HepG2 (cell line): ENCODE data around the gene ADAM8.

Experiments used
- CTCF ChIP-seq: sonication (generic); formaldehyde crosslinking; IDR thresholded peaks from 2 replicates; pipeline ENCODE4 v1.5.0; 2020; ENCODE audit warnings: mild to moderate bottlenecking, missing genetic modification reagents, moderate library complexity
- EP300 ChIP-seq, 3 experiments: sonication (generic) in 1 of 3; formaldehyde crosslinking in 1 of 3; IDR thresholded peaks; 2 replicates each; pipeline versions ENCODE4 v1.5.1 to v1.6.1; 2011 to 2020; ENCODE audit warnings: low read depth in 2 of 3, low read length in 2 of 3, borderline replicate concordance in 1 of 3, improper control_type of control experiment in 1 of 3, mild to moderate bottlenecking in 1 of 3, missing genetic modification reagents in 1 of 3, moderate library complexity in 1 of 3
- HMG20B ChIP-seq: conservative IDR thresholded peaks from 2 replicates; pipeline ENCODE4 v1.6.1; 2016; ENCODE audit warnings: missing genetic modification reagents, missing compliant biosample characterization
- HNF4A ChIP-seq: sonication (generic); formaldehyde crosslinking; IDR thresholded peaks from 2 replicates; pipeline ENCODE4 v1.4.0; 2020; ENCODE audit warnings: missing genetic modification reagents
- MXD1 ChIP-seq: sonication (generic); formaldehyde crosslinking; IDR thresholded peaks from 2 replicates; pipeline ENCODE4 v1.4.0; 2020; ENCODE audit warnings: mild to moderate bottlenecking, missing genetic modification reagents
- POLR2AphosphoS5 ChIP-seq: IDR thresholded peaks from 2 replicates; pipeline ENCODE4 v1.6.1; 2012; ENCODE audit warnings: low read depth, low read length
- TEF ChIP-seq: sonication (generic); formaldehyde crosslinking; IDR thresholded peaks from 2 replicates; pipeline ENCODE4 v1.5.0; 2020; ENCODE audit warnings: missing genetic modification reagents
- TFDP1 ChIP-seq: IDR thresholded peaks from 2 replicates; pipeline ENCODE4 v1.6.1; 2016; ENCODE audit warnings: missing compliant biosample characterization, missing genetic modification reagents, borderline replicate concordance
- ZBTB1 ChIP-seq: sonication (generic); formaldehyde crosslinking; IDR thresholded peaks from 2 replicates; pipeline ENCODE4 v1.4.0; 2020; ENCODE audit warnings: missing genetic modification reagents, borderline replicate concordance
- ZNF136 ChIP-seq: sonication (generic); formaldehyde crosslinking; IDR thresholded peaks from 2 replicates; pipeline ENCODE4 v1.8.1; 2022; ENCODE audit warnings: low read depth, mild to moderate bottlenecking, moderate library complexity, missing genetic modification reagents
- ZNF274 ChIP-seq: sonication (generic); formaldehyde crosslinking; IDR thresholded peaks from 2 replicates; pipeline ENCODE4 v1.5.1; 2020; ENCODE audit warnings: mild to moderate bottlenecking, missing genetic modification reagents
- ZNF781 ChIP-seq: sonication (generic); formaldehyde crosslinking; IDR thresholded peaks from 2 replicates; pipeline ENCODE4 v1.5.1; 2020; ENCODE audit warnings: borderline replicate concordance, mild to moderate bottlenecking, missing genetic modification reagents; ENCODE audit errors: not compliant biosample characterization

- TF ChIP-seq TEF (CRISPR knock-in tag) = no peak
- no peak for TF ChIP-seq TFDP1
- TF ChIP-seq CTCF = 0 out of 2 replicates have a peak, but pooled peaks have one; percentile 14
- no peak for TF ChIP-seq MXD1 (CRISPR knock-in tag)
- TF ChIP-seq POLR2AphosphoS5 = no peak
- no peak for TF ChIP-seq ZNF781 (CRISPR knock-in tag)
- TF ChIP-seq ZBTB1 = no peak
- no peak for TF ChIP-seq ZNF136 (CRISPR knock-in tag)
- no peak for TF ChIP-seq EP300 (IDR thresholded peaks at IDR 0.05; ENCODE audit: low read depth in 2 of 2, low read length in 2 of 2)
- no peak for TF ChIP-seq EP300 (CRISPR knock-in tag; IDR thresholded peaks at IDR 0.05; ENCODE audit: borderline replicate concordance)
- no peak for TF ChIP-seq HMG20B (CRISPR knock-in tag)
- TF ChIP-seq HNF4A (CRISPR knock-in tag) = no peak
- TF ChIP-seq ZNF274 (CRISPR knock-in tag) = no peak
These were observed 8.8 kb downstream of the ADAM8 start for GRCh38 chr10:133267829-133268228.
